GM21447 (cell line): ENCODE data around the gene ZNF630.
A peak's percentile ranks its signal among the peaks of the same experiment; 100 is the strongest.
"Not testable (repeated sequence)": the region's sequence is repeated elsewhere in the genome, so short reads cannot be mapped to it uniquely, and the experiment has no call there.

Experiments
- ATAC-seq: cut with Tn5 transposase; IDR thresholded peaks from one replicate; pipeline ENCODE4 v1.9.1; 2021; ENCODE audit not compliant: unreplicated experiment

Gene ZNF630

GRCh38 chrX:48030237-48030636 lies 41.2 kb downstream of the ZNF630 start:
- no peak for ATAC-seq

GRCh38 chrX:48028091-48028490 lies 43.3 kb downstream of the ZNF630 start:
- ATAC-seq, result no peak

GRCh38 chrX:48027545-48027944 lies 43.9 kb downstream of the ZNF630 start:
- ATAC-seq, result not testable (repeated sequence)

GRCh38 chrX:48025561-48025960 lies 45.9 kb downstream of the ZNF630 start:
- ATAC-seq, result no peak

DNA sequence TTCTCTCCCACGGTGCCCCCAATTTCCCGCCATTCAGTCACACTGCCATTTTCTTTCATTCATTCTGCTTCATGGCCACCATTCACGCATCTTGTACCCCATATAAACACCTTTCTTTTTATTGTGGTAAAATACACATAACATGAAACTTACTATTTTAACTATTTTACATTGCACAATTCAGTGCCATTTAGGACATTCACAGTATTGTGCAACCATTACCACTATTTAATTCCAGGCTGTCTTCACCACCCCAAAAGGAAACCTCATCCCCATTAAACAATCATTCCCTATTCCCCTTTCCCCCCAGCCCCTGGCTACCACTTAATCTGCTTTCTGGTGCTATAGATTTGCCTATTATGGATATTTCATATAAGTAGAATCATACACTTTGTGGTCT lies 48.7 kb downstream of the ZNF630 start:
- no peak for ATAC-seq

DNA sequence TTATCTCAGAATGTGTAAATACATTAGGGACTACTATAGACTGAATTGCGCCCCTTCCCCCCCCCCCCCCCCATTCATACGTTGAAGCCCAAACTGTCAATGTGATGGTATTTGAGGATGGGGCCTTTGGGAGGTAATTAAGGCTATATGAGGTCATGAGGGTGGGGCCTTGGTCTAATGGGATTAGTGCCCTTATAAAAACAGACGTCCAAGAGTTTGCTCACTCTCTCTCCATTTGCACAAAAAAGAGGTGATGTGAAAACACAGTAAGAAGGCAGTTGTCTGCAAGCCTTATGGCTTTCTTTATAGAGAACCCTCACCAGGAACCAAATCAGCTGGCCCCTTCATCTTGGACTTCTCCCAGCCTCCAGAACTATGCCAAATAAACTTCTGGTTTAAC lies 49.3 kb downstream of the ZNF630 start:
- ATAC-seq, result no peak

DNA sequence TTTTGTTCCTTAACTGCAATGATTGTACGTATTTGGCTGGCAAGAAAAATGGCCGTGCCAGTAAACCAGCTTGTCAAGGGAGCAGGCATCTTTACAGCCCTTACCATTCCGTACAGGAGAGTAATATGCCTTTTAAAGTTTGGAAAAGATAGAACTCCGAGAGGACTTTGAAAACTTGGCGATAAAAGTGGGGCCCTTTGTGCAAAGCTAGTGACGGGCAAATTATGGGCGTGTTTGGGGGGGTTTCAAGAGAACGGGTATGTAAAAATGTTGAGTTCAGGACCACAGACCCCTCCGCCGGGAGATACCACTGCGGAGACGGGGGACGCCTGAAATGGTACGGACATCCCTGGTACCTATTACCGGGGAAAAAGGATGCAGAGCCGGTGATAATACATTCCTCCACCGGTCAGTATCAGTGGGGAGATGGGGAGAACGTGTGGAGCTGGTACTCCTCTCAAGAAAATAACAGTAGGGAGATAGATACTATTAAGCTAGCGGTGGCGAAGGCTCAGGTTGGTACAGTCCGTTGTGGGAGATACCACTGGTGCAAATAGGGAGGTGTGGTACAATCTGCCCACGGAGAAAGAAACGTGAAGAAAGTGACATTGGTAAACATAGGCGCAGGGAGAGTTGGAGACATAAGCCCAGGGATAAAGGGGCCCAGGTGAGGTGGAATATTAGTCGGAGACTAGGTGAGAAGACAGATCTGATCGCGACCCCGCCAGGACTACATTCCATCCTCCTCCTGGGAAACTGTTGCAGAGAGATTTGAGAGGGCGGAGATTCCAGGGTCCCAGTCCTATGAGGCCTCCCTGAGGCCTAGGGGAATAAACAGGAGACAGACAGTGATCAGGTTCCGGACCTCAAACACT lies 50.2 kb downstream of the ZNF630 start:
- peak; percentile 51 for ATAC-seq

- ATAC-seq, result not testable (repeated sequence)
These were observed 51.0 kb downstream of the ZNF630 start for GRCh38 chrX:48020472-48020871.

GRCh38 chrX:48019892-48020291 lies 51.5 kb downstream of the ZNF630 start:
- not testable (repeated sequence) for ATAC-seq

GRCh38 chrX:48016583-48017310 lies 54.7 kb downstream of the ZNF630 start:
- ATAC-seq, result not testable (repeated sequence)

- ATAC-seq, result not testable (repeated sequence)
These were observed 61.9 kb downstream of the ZNF630 start for GRCh38 chrX:48009445-48009960.
